Effector memory CD8-positive, alpha-beta T cell (primary cell): ENCODE measurements around the gene THTPA.

Source experiments
- ATAC-seq: fragments of 150-1000 bp; cut with Tn5 transposase; replicated peaks from 2 replicates; pipeline ENCODE4 v1.10.0; 2021; ENCODE audit warnings: mild to moderate bottlenecking, moderate library complexity
- DNase-seq, 3 experiments: peaks; one replicate each; pipeline ENCODE4 v3.0.0; 2021
- H3K27ac Mint-ChIP-seq, 2 donors: one replicate each; pipeline ENCODE4 v1.8.0; 2022; ENCODE audit warnings: mild to moderate bottlenecking in 2 of 2, mixed read lengths in 2 of 2, moderate library complexity in 2 of 2
- H3K27me3 Mint-ChIP-seq, 2 donors: one replicate each; pipeline ENCODE4 v1.8.0; 2022; ENCODE audit warnings: mixed read lengths in 2 of 2
- H3K36me3 Mint-ChIP-seq: one replicate; pipeline ENCODE4 v1.8.0; 2022; ENCODE audit warnings: mild to moderate bottlenecking, moderate library complexity, mixed read lengths; ENCODE audit not compliant: insufficient read depth
- H3K4me1 Mint-ChIP-seq, 2 donors: one replicate each; pipeline ENCODE4 v1.8.0; 2022; ENCODE audit warnings: low read depth in 2 of 2, mixed read lengths in 2 of 2
- H3K4me3 Mint-ChIP-seq, 2 donors: one replicate each; pipeline ENCODE4 v1.8.0; 2022; ENCODE audit warnings: mild to moderate bottlenecking in 2 of 2, mixed read lengths in 2 of 2, moderate library complexity in 2 of 2
- H3K9me3 Mint-ChIP-seq, 2 donors: one replicate each; pipeline ENCODE4 v1.8.0; 2022; ENCODE audit warnings: mixed read lengths in 2 of 2

The THTPA gene

DNA sequence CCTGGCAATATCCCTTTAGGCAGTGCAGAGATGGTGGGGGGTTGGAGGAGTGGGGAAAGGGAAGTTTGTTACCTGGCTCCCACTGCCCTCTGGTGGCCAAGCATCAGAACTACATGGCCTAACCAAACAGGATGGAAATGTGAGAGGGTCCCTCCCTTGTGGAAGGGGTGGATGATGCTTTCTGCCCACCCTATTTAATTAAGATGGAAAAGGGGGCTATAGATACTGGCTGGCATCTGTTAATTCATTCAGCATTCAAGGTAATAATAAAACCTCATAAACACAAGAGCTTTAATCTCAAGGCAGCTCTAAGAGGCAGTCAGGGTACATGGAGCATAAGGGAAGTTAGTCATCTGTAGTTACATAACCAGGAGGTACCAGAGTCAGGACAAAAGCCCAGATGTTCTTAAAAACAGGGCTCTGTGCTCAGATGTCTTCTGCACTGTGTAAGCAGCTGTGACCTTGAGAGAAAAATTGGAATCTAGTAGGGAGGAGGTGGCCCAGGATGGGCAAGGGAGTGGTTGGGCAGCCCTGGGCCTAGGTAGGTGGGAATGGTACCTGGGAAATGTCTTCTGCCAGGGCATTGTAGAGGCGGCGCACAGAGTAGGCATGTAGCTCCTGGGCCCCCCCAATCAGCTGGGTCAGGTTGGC, 6.9 kb downstream of the THTPA start:
- Mint-ChIP-seq H3K27me3 (no peaks in the 10 kb centered on the region), H3K4me1 (peaks cover 27 to 32% of the 10 kb centered on the region in 2 donors), H3K9me3 (no peaks in the 10 kb centered on the region), H3K27ac (peak overlapping the region; percentile 29 to 68), H3K4me3 (no peak overlapping the region), H3K36me3 (peaks cover 32% of the 10 kb centered on the region)
- ATAC-seq (peak; percentile 22), DNase-seq (peak; percentile 49 to 57 (median 50))

DNA sequence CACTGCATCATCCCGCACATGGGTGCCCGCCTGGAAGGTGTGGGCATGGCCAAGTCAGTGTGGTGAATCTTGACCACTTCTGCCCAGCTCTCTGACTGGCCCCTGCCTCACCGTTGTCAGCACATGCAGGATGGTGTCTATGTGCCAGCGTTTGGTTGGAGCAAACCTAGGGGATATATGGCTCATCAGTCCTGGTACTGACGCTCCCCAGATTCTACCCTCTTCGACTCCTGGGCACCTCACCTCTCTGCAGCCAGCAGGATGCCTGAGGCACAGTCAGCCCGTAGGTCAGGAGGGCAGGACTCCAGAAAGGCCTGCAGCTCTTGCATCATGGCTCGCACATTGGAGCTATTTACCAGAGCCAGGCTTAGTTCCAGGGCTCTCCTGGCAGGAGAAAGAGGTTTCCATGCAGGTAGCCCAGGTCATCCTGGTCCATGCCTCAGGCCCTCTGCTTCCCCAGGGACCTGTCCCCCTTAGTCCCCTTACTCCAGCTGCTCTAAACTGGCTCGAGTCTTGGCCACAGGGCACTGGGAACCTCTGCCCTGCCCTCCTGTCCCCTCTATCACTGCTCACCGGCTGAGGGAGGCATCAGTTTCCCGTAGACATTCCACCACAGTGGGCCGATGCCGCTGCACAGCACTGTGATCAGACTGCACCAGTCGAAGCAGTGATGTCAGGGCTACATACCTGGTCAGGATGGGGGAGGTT, 7.6 kb downstream of the THTPA start:
- DNase-seq (no peak), ATAC-seq (no peak)
- Mint-ChIP-seq H3K4me1 (peaks cover 27 to 36% of the 10 kb centered on the region in 2 donors), H3K4me3 (no peak overlapping the region), H3K9me3 (no peaks in the 10 kb centered on the region), H3K36me3 (peaks cover 33% of the 10 kb centered on the region), H3K27me3 (no peaks in the 10 kb centered on the region), H3K27ac (peak overlapping the region in 1 of 2 donors; percentile 58)

DNA sequence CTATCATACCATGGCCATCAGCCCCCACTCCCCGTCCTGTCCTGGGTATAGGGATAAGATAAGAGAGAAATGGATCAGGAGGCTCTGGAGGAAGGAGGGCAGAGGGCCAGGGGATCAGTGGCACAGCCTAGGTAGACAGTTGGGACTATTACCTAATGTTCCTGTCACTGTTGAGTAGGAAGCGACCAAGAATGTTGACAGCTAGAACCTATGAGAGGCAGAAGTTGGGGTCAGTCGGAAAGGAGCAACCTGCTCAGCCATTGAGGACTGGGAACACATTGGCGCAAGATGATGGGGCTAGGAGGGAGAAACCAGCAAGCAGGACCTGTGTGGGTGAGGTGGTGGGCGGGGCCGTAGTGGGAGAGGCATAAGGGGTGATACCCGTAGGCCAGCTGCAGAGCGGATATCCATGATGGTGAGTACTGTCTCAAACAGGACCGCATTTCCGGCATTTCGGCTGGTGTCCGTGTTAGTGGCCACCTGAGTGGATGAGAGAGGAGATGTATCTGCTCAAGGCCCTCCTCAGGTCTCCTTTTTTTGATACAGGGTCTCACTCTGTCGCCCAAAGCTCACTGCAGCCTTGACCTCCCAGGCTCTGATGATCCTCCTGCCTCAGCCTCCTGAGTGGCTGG, 8.2 kb downstream of the THTPA start:
- Mint-ChIP-seq H3K4me3 (no peak overlapping the region), H3K9me3 (no peaks in the 10 kb centered on the region), H3K4me1 (peaks cover 30 to 38% of the 10 kb centered on the region in 2 donors), H3K27ac (peak overlapping the region in 1 of 2 donors; percentile 49), H3K27me3 (no peaks in the 10 kb centered on the region), H3K36me3 (peaks cover 35% of the 10 kb centered on the region)
- no peak for DNase-seq
- no peak for ATAC-seq

DNA sequence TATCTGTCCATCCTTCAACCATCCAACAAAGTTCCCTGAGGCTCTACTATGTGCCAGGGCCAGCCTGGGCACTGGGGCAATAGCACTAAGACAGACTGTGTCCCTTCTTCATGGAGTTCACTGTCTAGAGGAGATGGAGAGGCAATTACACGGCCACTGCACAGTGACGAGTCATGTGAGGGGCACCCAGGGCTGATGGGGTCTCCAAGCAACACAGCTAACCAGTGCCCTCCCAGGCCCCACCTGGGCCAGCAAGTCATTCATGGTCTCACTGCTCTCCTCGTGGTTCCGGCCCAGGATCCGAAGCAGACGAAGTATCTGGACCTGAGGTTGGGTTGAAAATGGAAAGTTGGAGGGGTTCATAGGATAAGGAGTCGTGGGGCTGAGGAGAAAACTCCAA, 8.8 kb downstream of the THTPA start:
- Mint-ChIP-seq H3K27me3 (no peaks in the 10 kb centered on the region), H3K4me3 (no peak overlapping the region), H3K36me3 (peaks cover 33% of the 10 kb centered on the region), H3K4me1 (peaks cover 26 to 38% of the 10 kb centered on the region in 2 donors), H3K27ac (peak overlapping the region in 1 of 2 donors; percentile 49), H3K9me3 (no peaks in the 10 kb centered on the region)
- DNase-seq (no peak), ATAC-seq (no peak)

DNA sequence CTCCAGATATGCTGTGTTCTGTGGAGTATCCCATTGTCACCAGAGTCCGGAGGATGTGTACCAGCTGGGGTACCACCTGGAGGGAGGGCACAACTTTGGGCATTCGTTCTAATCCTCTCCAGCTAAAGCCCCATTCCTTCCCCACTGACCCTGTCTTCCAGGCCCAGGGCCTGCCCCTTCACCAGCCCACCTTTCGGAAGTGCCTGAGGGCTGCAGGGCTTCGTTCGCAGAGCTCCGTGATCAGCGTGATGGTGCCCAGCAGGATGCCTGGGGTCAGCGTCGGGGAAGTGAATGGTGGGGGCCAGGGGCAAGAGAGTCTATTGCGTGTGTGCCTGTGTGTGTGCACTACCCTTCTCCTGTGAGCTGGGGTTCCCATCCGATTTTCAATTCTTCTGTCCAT, 9.6 kb downstream of the THTPA start:
- ATAC-seq: no peak
- DNase-seq: no peak
- Mint-ChIP-seq H3K4me1 (peaks cover 26 to 38% of the 10 kb centered on the region in 2 donors), H3K36me3 (peaks cover 28% of the 10 kb centered on the region), H3K4me3 (peak overlapping the region in 1 of 2 donors; percentile 21), H3K9me3 (no peaks in the 10 kb centered on the region), H3K27me3 (no peaks in the 10 kb centered on the region), H3K27ac (peak overlapping the region; percentile 19 to 97)

DNA sequence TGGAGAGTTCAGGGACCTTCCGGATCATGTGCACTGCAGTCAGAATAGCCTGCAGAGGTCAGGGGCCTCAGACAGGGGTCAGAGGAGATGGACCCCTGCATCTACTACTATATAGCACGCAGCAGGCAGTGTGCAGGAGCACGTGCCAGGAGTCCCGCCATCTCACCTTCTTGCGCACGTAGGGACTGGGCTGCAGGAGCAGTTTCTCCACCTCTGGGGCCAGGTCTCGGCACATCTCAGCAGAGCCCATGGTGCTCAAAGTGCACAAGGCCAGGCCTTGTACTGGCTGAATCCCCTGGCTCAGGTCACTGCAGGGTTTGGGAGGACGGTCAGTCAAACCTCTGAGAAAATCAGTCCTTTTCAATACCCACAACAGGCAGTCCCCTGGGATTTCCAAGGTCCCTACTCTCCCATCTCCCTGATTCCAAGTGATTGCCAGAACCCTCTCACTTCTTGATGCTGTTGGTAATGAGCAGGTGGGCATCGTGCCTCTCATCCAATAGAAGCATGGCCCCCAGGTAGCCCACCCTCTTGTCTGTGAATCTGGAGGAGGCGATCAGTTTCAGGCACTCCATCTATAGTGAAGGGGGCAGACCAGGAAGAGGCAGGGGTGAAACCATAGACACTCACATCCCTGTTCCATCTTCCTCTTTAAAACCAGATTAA, 10.2 kb downstream of the THTPA start:
- Mint-ChIP-seq H3K4me3 (peak overlapping the region; percentile 95 to 99), H3K9me3 (no peaks in the 10 kb centered on the region), H3K27ac (peak overlapping the region; percentile 97 to 98), H3K27me3 (peaks cover 0 to under 1% of the 10 kb centered on the region in 2 donors), H3K36me3 (peaks cover 24% of the 10 kb centered on the region), H3K4me1 (peaks cover 26 to 33% of the 10 kb centered on the region in 2 donors)
- no peak for DNase-seq
- no peak for ATAC-seq

DNA sequence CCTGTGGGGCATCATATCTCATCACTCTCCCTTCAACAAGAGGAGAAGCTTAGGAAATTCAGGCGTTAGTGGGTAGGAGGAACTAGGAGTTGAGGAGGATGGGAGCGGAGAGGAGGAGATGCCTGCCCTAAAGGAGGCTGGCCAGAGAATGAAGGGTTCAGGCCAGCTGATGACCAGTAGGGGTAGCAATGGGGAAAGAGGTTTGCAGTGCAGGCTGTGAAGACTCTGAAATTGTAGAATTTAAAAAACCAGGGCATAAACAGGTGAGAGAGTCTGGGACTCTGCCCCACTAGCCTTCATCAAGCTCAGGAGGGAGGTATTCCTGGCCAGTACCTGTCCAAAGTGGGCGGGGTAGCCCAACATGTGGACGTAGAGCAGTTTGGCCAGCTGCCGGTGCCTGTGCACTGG, 10.7 kb downstream of the THTPA start:
- Mint-ChIP-seq H3K36me3 (peaks cover 23% of the 10 kb centered on the region), H3K27me3 (peaks cover 0 to 6% of the 10 kb centered on the region in 2 donors), H3K4me1 (peaks cover 24 to 29% of the 10 kb centered on the region in 2 donors), H3K9me3 (no peaks in the 10 kb centered on the region), H3K27ac (peak overlapping the region; percentile 97 to 98), H3K4me3 (peak overlapping the region; percentile 95 to 99)
- DNase-seq: no peak
- no peak for ATAC-seq

DNA sequence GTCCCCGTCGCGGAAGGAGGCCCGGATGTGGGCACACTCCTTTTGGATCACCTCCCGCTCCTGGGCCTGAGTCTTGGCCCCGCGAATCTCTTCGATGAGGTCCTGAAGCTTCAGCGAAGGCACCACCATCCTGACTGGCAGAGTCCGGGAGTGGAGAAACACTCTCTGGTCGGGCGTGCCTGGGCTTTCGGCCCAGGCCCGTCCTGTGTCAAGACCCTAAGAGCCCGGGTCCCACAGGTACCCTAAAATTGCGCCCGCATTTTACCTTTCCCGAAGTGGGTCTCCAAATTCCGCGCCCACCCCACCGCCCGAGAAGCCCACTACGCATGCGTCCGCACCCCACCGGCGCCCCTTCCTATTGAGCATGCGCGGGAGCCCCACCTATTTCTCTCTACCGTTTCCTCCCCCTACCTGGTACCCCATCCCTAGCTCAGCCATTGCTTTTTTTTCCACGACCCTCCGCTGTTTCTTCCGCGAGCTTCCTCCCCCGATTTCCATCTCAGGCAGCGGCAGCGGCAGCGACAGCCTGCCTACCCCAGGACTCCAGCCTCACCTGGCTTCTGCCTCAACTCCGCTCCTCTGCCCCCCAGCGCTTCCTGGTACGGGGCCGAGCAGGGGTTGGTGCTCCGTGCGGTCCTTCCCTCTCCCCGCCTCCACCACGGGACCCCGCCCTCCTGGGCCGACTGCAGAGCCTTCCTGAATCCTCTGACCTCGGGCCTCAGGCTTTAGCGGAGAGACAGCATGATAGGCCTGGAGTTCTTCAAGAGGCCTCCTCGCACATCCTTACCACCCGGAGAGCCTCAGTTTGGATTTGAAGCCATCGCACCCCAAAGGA, 11.3 kb downstream of the THTPA start, which contains the start of gene AP1G2:
Gene AP1G2, minus strand, starts transcription at position 606 of the 835 bp plus-strand sequence. Its CDS starts 477 bp downstream, at position 129.
- Mint-ChIP-seq H3K36me3 (peaks cover 21% of the 10 kb centered on the region), H3K9me3 (no peaks in the 10 kb centered on the region), H3K27me3 (peaks cover under 1 to 12% of the 10 kb centered on the region in 2 donors), H3K27ac (peak within 1 kb of the TSS; percentile 97 to 98), H3K4me3 (peak within 1 kb of the TSS; percentile 95 to 99), H3K4me1 (peaks cover 24 to 29% of the 10 kb centered on the region in 2 donors)
- ATAC-seq (peak; percentile 95), DNase-seq (peak; percentile 70 to 77 (median 74))

DNA sequence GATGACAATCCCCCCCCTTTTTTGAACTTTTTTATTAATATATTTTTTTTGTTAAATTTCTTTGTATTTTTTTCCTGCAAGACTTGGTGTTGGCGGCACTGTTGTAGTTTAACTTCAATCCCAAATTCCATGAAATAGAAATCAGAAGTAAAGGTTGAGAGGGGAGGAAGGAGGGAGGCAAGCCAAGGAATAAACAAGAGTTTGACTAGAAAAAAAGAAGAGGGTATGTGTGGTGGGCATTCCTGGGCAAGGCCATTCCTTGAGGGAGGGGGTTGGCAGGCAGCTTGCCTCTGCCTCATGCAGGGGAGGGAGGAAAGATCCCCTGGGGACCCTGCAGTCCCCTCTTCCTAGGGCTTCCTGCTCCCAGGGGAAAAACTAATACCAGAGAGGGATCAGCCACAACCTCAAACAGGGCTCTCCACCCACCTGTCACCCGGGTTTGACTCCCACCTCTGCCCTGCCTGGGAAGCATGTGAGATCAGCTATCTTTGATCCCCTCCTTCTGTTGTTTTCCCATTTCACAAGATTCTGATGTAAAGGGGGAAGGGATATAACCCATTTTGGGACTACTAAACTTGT, 12.0 kb downstream of the THTPA start:
- Mint-ChIP-seq H3K9me3 (no peaks in the 10 kb centered on the region), H3K27me3 (peaks cover 7 to 20% of the 10 kb centered on the region in 2 donors), H3K36me3 (peaks cover 21% of the 10 kb centered on the region), H3K4me3 (peak overlapping the region; percentile 95 to 99), H3K4me1 (peaks cover 24 to 25% of the 10 kb centered on the region in 2 donors), H3K27ac (peak overlapping the region; percentile 97 to 98)
- ATAC-seq (no peak), DNase-seq (no peak)

DNA sequence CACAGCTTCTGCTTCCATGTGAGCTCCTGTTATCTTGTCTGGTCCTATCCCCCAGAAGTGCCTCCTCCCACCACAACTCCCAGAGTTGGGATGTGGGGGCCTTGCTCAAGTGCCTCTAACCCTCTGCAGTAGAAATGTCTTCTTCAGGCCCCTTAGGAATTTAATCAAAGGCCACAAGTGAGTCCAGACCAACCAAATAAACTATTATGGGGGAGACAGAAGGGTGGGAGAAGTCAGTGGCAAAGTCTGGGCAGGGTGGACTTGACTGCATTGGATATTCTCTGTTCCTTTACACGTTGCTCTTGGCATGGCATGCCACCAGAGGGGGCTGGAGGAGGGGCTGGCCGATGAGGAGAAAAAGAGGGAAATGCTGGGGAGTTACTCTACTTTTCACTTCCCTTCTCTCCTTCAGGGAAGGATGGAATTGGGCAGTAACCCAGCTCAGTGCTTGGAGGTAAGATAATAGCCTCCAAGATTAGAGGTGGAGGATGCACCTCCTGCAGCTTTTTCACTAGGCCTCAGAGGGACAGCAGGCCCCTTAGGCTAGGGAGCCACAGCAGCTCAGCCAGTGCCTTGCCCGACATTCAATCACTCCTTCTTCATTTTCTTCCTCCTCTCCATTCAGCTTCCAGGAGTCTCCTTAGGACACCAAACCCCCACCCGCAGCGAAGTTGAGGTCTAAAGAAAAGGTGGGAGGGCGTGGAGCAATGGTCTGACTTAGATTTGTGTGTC, 12.7 kb downstream of the THTPA start:
- ATAC-seq: no peak
- no peaks in the 10 kb centered on the region for H3K9me3 Mint-ChIP-seq
- peak overlapping the region; percentile 95 to 99 for H3K4me3 Mint-ChIP-seq
- no peak for DNase-seq
- peaks cover 24 to 25% of the 10 kb centered on the region in 2 donors for H3K4me1 Mint-ChIP-seq
- peaks cover 7 to 26% of the 10 kb centered on the region in 2 donors for H3K27me3 Mint-ChIP-seq
- H3K27ac Mint-ChIP-seq: peak overlapping the region; percentile 97 to 98
- peaks cover 21% of the 10 kb centered on the region for H3K36me3 Mint-ChIP-seq

DNA sequence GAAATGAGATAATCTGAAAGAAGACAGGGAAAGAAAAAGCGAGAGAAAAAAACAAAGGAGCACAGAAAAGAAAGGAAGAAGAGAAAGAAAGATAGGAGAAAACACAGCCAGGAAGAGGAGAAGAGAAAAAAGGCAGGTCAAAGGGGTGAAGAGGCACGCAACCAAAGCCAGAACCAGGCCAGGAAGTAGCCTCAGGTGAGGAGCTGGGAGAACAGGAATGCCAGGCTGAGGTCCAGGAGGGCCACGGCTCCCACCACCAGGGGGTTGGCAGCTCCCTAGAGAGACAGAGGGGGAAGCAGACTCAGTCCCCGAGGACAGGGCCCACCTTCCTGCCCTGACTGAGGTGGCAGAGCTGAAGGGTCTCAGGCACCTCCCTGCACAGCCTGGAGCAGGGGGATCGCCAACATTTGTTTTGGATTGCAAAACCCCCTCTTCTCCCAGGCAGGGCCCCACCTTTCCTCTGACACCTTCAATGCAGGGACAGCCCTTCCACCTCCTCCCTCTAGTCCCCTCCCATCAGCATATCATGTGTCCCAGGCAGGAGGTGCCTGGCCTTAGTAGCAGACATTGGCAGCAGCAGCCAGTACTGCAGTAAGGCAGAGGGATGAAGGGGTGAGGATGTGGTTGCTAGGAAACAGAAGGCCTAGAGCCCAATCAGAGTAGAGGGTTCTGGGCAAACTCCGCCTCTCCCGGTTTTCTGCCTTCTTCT, 13.5 kb downstream of the THTPA start:
- Mint-ChIP-seq H3K27me3 (peaks cover 9 to 34% of the 10 kb centered on the region in 2 donors), H3K27ac (no peak overlapping the region), H3K4me1 (peaks cover 24 to 25% of the 10 kb centered on the region in 2 donors), H3K9me3 (no peaks in the 10 kb centered on the region), H3K36me3 (peaks cover 21% of the 10 kb centered on the region), H3K4me3 (no peak overlapping the region)
- DNase-seq (no peak), ATAC-seq (no peak)
